ENCODE measurements around the gene SOX3.

Gene SOX3

DNA sequence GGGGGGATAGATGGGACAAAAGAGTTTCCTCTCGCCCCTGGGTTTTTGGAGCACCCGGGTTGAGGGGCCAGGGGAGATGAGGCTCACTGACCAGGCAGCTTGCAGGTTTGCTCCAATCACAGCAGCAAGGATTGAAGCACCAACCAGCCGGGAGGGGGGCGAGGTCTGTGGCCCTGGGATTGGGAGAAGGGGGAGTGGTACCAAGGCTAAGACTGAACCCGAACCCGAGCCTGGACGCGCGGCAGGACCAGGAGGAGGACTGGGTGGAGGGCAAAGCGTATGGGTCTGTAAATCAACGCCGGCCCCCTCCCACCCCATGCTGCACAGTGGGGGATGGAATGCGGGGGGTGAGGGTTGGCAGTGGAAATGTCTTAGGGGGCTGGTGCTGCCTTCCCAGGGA is 3.5 kb downstream of the SOX3 start:
- DNase-seq (ENCODE audit: low read depth), result no peak
- TF ChIP-seq CTCF (IDR thresholded peaks at IDR 0.05; ENCODE audit: low read depth, low read length, missing control alignments), result no peak
- H3K4me3 ChIP-seq (ENCODE audit: low read depth, low read length), result no peak overlapping the region

- no peak overlapping the region for H3K4me3 ChIP-seq (ENCODE audit: low read depth, low read length)
- TF ChIP-seq CTCF (IDR thresholded peaks at IDR 0.05; ENCODE audit: low read depth, low read length, missing control alignments), result no peak
Measured at GRCh38 chrX:140500441-140500840, 4.4 kb downstream of the SOX3 start.

GRCh38 chrX:140495739-140496138 is 9.1 kb downstream of the SOX3 start:
- TF ChIP-seq CTCF (IDR thresholded peaks at IDR 0.05; ENCODE audit: low read depth, low read length, missing control alignments), result no peak
- DNase-seq (ENCODE audit: low read depth), result no peak
- H3K4me3 ChIP-seq (ENCODE audit: low read depth, low read length), result no peak overlapping the region

More at GRCh38 chrX:140500441-140500840, 4.4 kb downstream of the SOX3 start:
- DNase-seq (ENCODE audit: low read depth), result no peak

- DNase-seq (ENCODE audit: low read depth), result no peak
- no peak overlapping the region for H3K4me3 ChIP-seq (ENCODE audit: low read depth, low read length)
- TF ChIP-seq CTCF (IDR thresholded peaks at IDR 0.05; ENCODE audit: low read depth, low read length, missing control alignments), result no peak
Measured at GRCh38 chrX:140492066-140492994, 12.5 kb downstream of the SOX3 start.

DNA sequence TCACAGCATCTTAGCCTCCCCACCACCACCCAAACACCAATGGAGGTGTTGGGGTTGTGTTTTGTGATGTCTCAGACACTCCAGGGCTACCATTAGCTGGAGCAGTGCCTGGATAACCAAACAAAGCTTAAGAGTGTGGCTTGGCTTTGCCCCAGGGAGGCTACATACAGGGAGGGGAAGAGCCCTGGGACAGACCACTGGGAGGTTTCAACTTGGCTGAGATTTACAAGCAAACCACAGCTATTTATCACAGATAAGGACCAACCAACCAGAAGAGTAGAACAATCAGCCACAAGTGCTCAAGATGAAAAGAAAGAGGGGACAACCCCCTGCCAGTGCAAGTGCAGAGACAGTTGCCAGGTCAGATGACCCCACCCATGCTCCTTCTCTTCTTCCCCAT is 24.1 kb downstream of the SOX3 start:
- no peak for TF ChIP-seq CTCF (IDR thresholded peaks at IDR 0.05; ENCODE audit: low read depth, low read length, missing control alignments)
- DNase-seq (ENCODE audit: low read depth), result no peak

GRCh38 chrX:140477987-140478386 is 26.9 kb downstream of the SOX3 start:
- DNase-seq (ENCODE audit: low read depth), result no peak
- no peak for TF ChIP-seq CTCF (IDR thresholded peaks at IDR 0.05; ENCODE audit: low read depth, low read length, missing control alignments)
- no peak overlapping the region for H3K4me3 ChIP-seq (ENCODE audit: low read depth, low read length)

More for the DNA sequence above, 24.1 kb downstream of the SOX3 start:
- no peak overlapping the region for H3K4me3 ChIP-seq (ENCODE audit: low read depth, low read length)

GRCh38 chrX:140475025-140475424 is 29.8 kb downstream of the SOX3 start:
- no peak overlapping the region for H3K4me3 ChIP-seq (ENCODE audit: low read depth, low read length)
- no peak for DNase-seq (ENCODE audit: low read depth)
- TF ChIP-seq CTCF (IDR thresholded peaks at IDR 0.05; ENCODE audit: low read depth, low read length, missing control alignments), result no peak
